ENCODE results near the gene AQP2. TPM values are rescaled to one million over a fixed set of nuclear protein-coding genes. Genes with fewer than 3 reads are reported as not detected.

AQP2 gene
- total and polyA plus RNA-seq, 2 of the 13 experiments (the other 11 are each of a cell fraction or from before 2014, with no cell fraction given): not detected

- TF ChIP-seq ZNF552 (CRISPR knock-in tag; IDR thresholded peaks at IDR 0.05; ENCODE audit: borderline replicate concordance) (no peak), AKNA (CRISPR knock-in tag; IDR thresholded peaks at IDR 0.05; ENCODE audit: borderline replicate concordance) (no peak), BATF2 (CRISPR knock-in tag; IDR thresholded peaks at IDR 0.05) (no peak), SETDB1 (CRISPR knock-in tag; IDR thresholded peaks at IDR 0.05; ENCODE audit: borderline replicate concordance) (no peak)
Observed at GRCh38 chr12:49921936-49922335, 28.6 kb upstream of the AQP2 start (continued).

- peak; percentile 38 for ATAC-seq
- Histone ChIP-seq H3K9ac (ENCODE audit: insufficient read depth, low read depth, low read length) (no peak overlapping the region), H3K4me2 (ENCODE audit: low read depth, low read length) (no peak overlapping the region), H3K27me3 (ENCODE audit: control insufficient read depth in 1 of 2, insufficient read depth in 2 of 2, low read length in 2 of 2) (peaks cover 1 to 8% of the 10 kb centered on the region in 2 experiments; a peak in 3 of 5 replicates), H3K4me1 (ENCODE audit: insufficient read depth, low read length) (no peaks in the 10 kb centered on the region), H3K36me3 (replicated peaks in 1 of 2; ENCODE audit: control insufficient read depth in 1 of 2, insufficient read depth in 2 of 2, low read length in 2 of 2) (no peaks in the 10 kb centered on the region), H4K20me1 (ENCODE audit: insufficient read depth, low read length) (no peaks in the 10 kb centered on the region), H3K9me3 (ENCODE audit: low read length) (no peaks in the 10 kb centered on the region), H3K79me2 (ENCODE audit: insufficient read depth, low read length) (no peaks in the 10 kb centered on the region), H3K4me3 (replicated peaks in 1 of 3; ENCODE audit: insufficient read depth in 1 of 3, low read depth in 2 of 3, low read length in 3 of 3) (no peak overlapping the region), H2AFZ (ENCODE audit: low read length) (no peak overlapping the region), H3K27ac (ENCODE audit: extremely low read length, insufficient read depth, low read length) (no peak overlapping the region)
- DNase-seq (ENCODE audit: low spot score): no peak
- ChIA-PET CTCF (ENCODE audit: low intra/inter-chr PET ratio, low total read pairs) (no interaction called here), POLR2A (no interaction called here)
- BruUV-seq (replicated peaks): no TSS peak
- 36% methylated on average over 9 of the region's 12 CpGs for WGBS (ENCODE audit: low lambda C conversion rate)
- FAIRE-seq: no peak
- intact Hi-C loops (cut with micrococcal nuclease; ENCODE audit: unreplicated experiment) (no loop called here), in situ Hi-C loops (cut with HindIII; ENCODE audit: extremely low pct_ligation_motif_present, low pct_unique_long_range_greater_than_20kb) (no loop called here)
- TF ChIP-seq ZNF768 (CRISPR knock-in tag; IDR thresholded peaks at IDR 0.05) (peak; percentile 75), ZNF790 (CRISPR knock-in tag; IDR thresholded peaks at IDR 0.05; ENCODE audit: borderline replicate concordance) (no peak), HNRNPLL (IDR thresholded peaks at IDR 0.05; ENCODE audit: low read depth, low read length, poor library complexity, severe bottlenecking) (no peak)
Observed at GRCh38 chr12:49922349-49923034, 28.0 kb upstream of the AQP2 start.

Data from HepG2 (cell line).